HepG2 (cell line): ENCODE measurements around the gene ITGAE. TPM values are rescaled to one million over a fixed set of nuclear protein-coding genes. Genes with fewer than 3 reads are reported as not detected.

ENCODE experiments used
- FUBP1 ChIP-seq: sonication (generic); formaldehyde crosslinking; IDR thresholded peaks from 2 replicates; pipeline ENCODE4 v1.5.1; 2020; ENCODE audit warnings: missing genetic modification reagents, mild to moderate bottlenecking, borderline replicate concordance
- LBX2 ChIP-seq: sonication (generic); formaldehyde crosslinking; IDR thresholded peaks from 2 replicates; pipeline ENCODE4 v1.5.0; 2020; ENCODE audit warnings: missing genetic modification reagents, mild to moderate bottlenecking, borderline replicate concordance
- NFAT5 ChIP-seq: sonication (generic); formaldehyde crosslinking; IDR thresholded peaks from 2 replicates; pipeline ENCODE4 v1.4.0; 2020; ENCODE audit warnings: missing genetic modification reagents
- PCBP2 ChIP-seq: fragments of 200-400 bp; formaldehyde crosslinking; optimal IDR thresholded peaks from 2 replicates; pipeline ENCODE3; 2018; ENCODE audit warnings: low read length, low read depth; ENCODE audit not compliant: poor library complexity, severe bottlenecking
- REST ChIP-seq, 2 experiments: IDR thresholded peaks; 2 replicates each; pipeline ENCODE4 v1.6.1; 2011 to 2012; ENCODE audit warnings: low read length in 2 of 2, borderline replicate concordance in 1 of 2, low read depth in 1 of 2, mild to moderate bottlenecking in 1 of 2, moderate library complexity in 1 of 2
- SMARCE1 ChIP-seq: fragments of 450-650 bp; IDR thresholded peaks from 2 replicates; pipeline ENCODE4 v1.6.1; 2017; ENCODE audit warnings: borderline replicate concordance
- SOX5 ChIP-seq: IDR thresholded peaks from 2 replicates; pipeline ENCODE4 v1.6.1; 2016; ENCODE audit warnings: borderline replicate concordance
- TGIF2 ChIP-seq: IDR thresholded peaks from 2 replicates; pipeline ENCODE4 v1.6.1; 2016; ENCODE audit warnings: control low read depth, missing compliant biosample characterization
- ZNF10 ChIP-seq: sonication (generic); formaldehyde crosslinking; IDR thresholded peaks from 2 replicates; pipeline ENCODE4 v1.4.0; 2020; ENCODE audit warnings: mild to moderate bottlenecking, low read depth, missing genetic modification reagents, borderline replicate concordance
- ZNF256 ChIP-seq: sonication (generic); formaldehyde crosslinking; conservative IDR thresholded peaks from 2 replicates; pipeline ENCODE4 v1.4.0; 2020; ENCODE audit warnings: missing genetic modification reagents
- ZNF343 ChIP-seq: sonication (generic); formaldehyde crosslinking; IDR thresholded peaks from 2 replicates; pipeline ENCODE4 v1.4.0; 2020; ENCODE audit warnings: mild to moderate bottlenecking, missing genetic modification reagents
- ZNF512B ChIP-seq: sonication (generic); formaldehyde crosslinking; IDR thresholded peaks from 2 replicates; pipeline ENCODE4 v1.5.1; 2020; ENCODE audit warnings: missing genetic modification reagents, mild to moderate bottlenecking, borderline replicate concordance
- ZSCAN12 ChIP-seq: sonication (generic); formaldehyde crosslinking; IDR thresholded peaks from 2 replicates; pipeline ENCODE4 v1.9.0; 2021; ENCODE audit warnings: mild to moderate bottlenecking, missing genetic modification reagents
- polyA plus RNA-seq, 8 experiments: library from polyadenylated mRNA; depleted of rRNA in 3 of 8; stranded (reverse) in 7 of 8; unstranded in 1 of 8; fragments of >200 nt; fragmentation: Illumina TruSeq in 4 of 8; extraction: Trizol in 4 of 8; gene quantifications; 2 replicates each; pipeline versions ENCODE4 v1.2.1 to v1.2.3, GENCODE V29; 2011 to 2016; ENCODE audit warnings: low read depth in 4 of 8, missing spikeins in 1 of 8, mixed read lengths in 1 of 8; ENCODE audit not compliant: insufficient read depth in 1 of 8
- total RNA-seq, 5 experiments: library from RNA; depleted of rRNA; stranded (reverse); fragments of >200 nt; fragmentation: Illumina TruSeq; extraction: Trizol; gene quantifications; 2 replicates each; pipeline ENCODE4 v1.2.3, GENCODE V29; 2016; ENCODE audit warnings: low read depth in 1 of 5

ITGAE gene
- total and polyA plus RNA-seq, 2 of the 13 experiments (the other 11 are each of a cell fraction or from before 2014, with no cell fraction given) = 42.3 to 49.0 TPM

- TF ChIP-seq FUBP1 (CRISPR knock-in tag) = no peak
- TF ChIP-seq ZSCAN12 (CRISPR knock-in tag) = no peak
- no peak for TF ChIP-seq SOX5
- no peak for TF ChIP-seq ZNF256 (CRISPR knock-in tag)
- no peak for TF ChIP-seq ZNF512B (CRISPR knock-in tag)
- TF ChIP-seq ZNF10 (CRISPR knock-in tag) = no peak
- TF ChIP-seq NFAT5 = no peak
- no peak; the same call in 1 of the 2 replicates for TF ChIP-seq ZNF343 (CRISPR knock-in tag)
- TF ChIP-seq LBX2 = 0 out of 2 replicates have a peak, but pooled peaks have one; percentile 73
- no peak; a peak in 2 of 4 replicates for TF ChIP-seq REST (IDR thresholded peaks at IDR 0.05; ENCODE audit: borderline replicate concordance in 1 of 2, low read depth in 1 of 2, low read length in 2 of 2)
- TF ChIP-seq SMARCE1 = no peak
- TF ChIP-seq PCBP2 = no peak
- TF ChIP-seq TGIF2 = no peak
Measured at GRCh38 chr17:3795390-3796102, 5.4 kb downstream of the ITGAE start (continued).
